Omental fat pad (tissue), 4 donors: ENCODE results near the gene CXCL9. TPM values are rescaled to one million over a fixed set of nuclear protein-coding genes. Genes with fewer than 3 reads are reported as not detected.
A peak's percentile ranks its signal among the peaks of the same experiment; 100 is the strongest.
"Not testable (repeated sequence)": the region's sequence is repeated elsewhere in the genome, so short reads cannot be mapped to it uniquely, and the experiment has no call there.

ENCODE experiments used
- ATAC-seq: fragments of 150-250 bp; one replicate; pipeline ENCODE4 v1.9.1; 2016; ENCODE audit warnings: mild to moderate bottlenecking, moderate library complexity; ENCODE audit not compliant: low FRiP score
- DNase-seq: peaks from one replicate; pipeline ENCODE4 v3.0.0-alpha.2; 2019; ENCODE audit warnings: low spot score
- CTCF ChIP-seq, 3 donors: fragments of 450-650 bp; IDR thresholded peaks; one replicate each; pipeline ENCODE4 v1.5.1; 2016 to 2017; ENCODE audit warnings: antibody characterized with exemption in 3 of 3, mild to moderate bottlenecking in 3 of 3, moderate library complexity in 2 of 3
- total RNA-seq, 4 donors: library from RNA; depleted of rRNA; stranded (reverse); fragments of >200 nt; gene quantifications; one replicate each; pipeline ENCODE4 v1.1.0, GENCODE V29; 2016

Gene CXCL9
- total RNA-seq, 4 donors from 2014 or later: 0.74 to 5.2 (median 1.8) TPM; not detected in 1

GRCh38 chr4:76000279-76000678 lies 7.0 kb downstream of the CXCL9 start:
- TF ChIP-seq CTCF (IDR thresholded peaks at IDR 0.05): no peak
- DNase-seq: no peak
- ATAC-seq: no peak

- ATAC-seq, DNase-seq: not testable (repeated sequence)
Measured at GRCh38 chr4:75998525-75999147, 8.7 kb downstream of the CXCL9 start.

GRCh38 chr4:75997946-75998345 lies 9.4 kb downstream of the CXCL9 start:
- TF ChIP-seq CTCF (IDR thresholded peaks at IDR 0.05): no peak
- ATAC-seq: no peak
- no peak for DNase-seq

GRCh38 chr4:75997081-75997480 lies 10.2 kb downstream of the CXCL9 start:
- TF ChIP-seq CTCF (IDR thresholded peaks at IDR 0.05): no peak
- DNase-seq (no peak), ATAC-seq (no peak)

- peak in 1 of 3 donors; percentile 68 for TF ChIP-seq CTCF (IDR thresholded peaks at IDR 0.05)
- DNase-seq: no peak
- no peak for ATAC-seq
Measured at GRCh38 chr4:75995727-75996126, 11.6 kb downstream of the CXCL9 start.

GRCh38 chr4:75992462-75992861 lies 14.8 kb downstream of the CXCL9 start:
- no peak for DNase-seq
- TF ChIP-seq CTCF (IDR thresholded peaks at IDR 0.05): no peak
- ATAC-seq: no peak

GRCh38 chr4:75989846-75990528 lies 17.3 kb downstream of the CXCL9 start:
- TF ChIP-seq CTCF (IDR thresholded peaks at IDR 0.05): no peak
- ATAC-seq (no peak), DNase-seq (no peak)
